H1 (cell line): ENCODE data around the gene PATJ. TPM values are rescaled to one million over a fixed set of nuclear protein-coding genes. Genes with fewer than 3 reads are reported as not detected.

Source experiments
- CHD2 ChIP-seq: IDR thresholded peaks from 2 replicates; pipeline ENCODE4 v1.6.1; 2012; ENCODE audit warnings: low read length, improper control_type of control experiment
- FOSL1 ChIP-seq: IDR thresholded peaks from 2 replicates; pipeline ENCODE4 v1.6.1; 2011; ENCODE audit warnings: mild to moderate bottlenecking, low read depth, low read length, moderate library complexity; ENCODE audit not compliant: insufficient read depth
- SP1 ChIP-seq: IDR thresholded peaks from 2 replicates; pipeline ENCODE4 v1.6.1; 2011; ENCODE audit warnings: low read depth, low read length
- polyA plus RNA-seq, 7 experiments: library from polyadenylated mRNA; depleted of rRNA in 3 of 7; stranded (reverse) in 5 of 7; unstranded in 2 of 7; fragments of >200 nt in 5 of 7; fragments of 200-250 nt in 2 of 7; gene quantifications; 1 replicate in 5 of 7; 2 replicates in 1 of 7; 4 replicates in 1 of 7; pipeline versions ENCODE4 v1.2.1 to v1.2.3, GENCODE V29; 2011 to 2013; ENCODE audit warnings: missing spikeins in 2 of 7, mixed read lengths in 2 of 7
- total RNA-seq: library from RNA; stranded (reverse); fragmentation: NEBNext Ultra II Directional; extraction: Animal tissue kit (Norgen Biotek cat#: 25700); gene quantifications from 2 replicates; pipeline ENCODE4 v1.2.1, GENCODE V29; 2021
- TF ChIP-seq, protein P1 (sequence below): IDR thresholded peaks from 2 replicates; pipeline ENCODE4 v1.6.1; 2012; ENCODE audit warnings: inconsistent platforms

The PATJ gene
- total and polyA plus RNA-seq, 2 of the 8 experiments (the other 6 are each of a cell fraction or from before 2014, with no cell fraction given) = 8.2 to 55.6 TPM

DNA sequence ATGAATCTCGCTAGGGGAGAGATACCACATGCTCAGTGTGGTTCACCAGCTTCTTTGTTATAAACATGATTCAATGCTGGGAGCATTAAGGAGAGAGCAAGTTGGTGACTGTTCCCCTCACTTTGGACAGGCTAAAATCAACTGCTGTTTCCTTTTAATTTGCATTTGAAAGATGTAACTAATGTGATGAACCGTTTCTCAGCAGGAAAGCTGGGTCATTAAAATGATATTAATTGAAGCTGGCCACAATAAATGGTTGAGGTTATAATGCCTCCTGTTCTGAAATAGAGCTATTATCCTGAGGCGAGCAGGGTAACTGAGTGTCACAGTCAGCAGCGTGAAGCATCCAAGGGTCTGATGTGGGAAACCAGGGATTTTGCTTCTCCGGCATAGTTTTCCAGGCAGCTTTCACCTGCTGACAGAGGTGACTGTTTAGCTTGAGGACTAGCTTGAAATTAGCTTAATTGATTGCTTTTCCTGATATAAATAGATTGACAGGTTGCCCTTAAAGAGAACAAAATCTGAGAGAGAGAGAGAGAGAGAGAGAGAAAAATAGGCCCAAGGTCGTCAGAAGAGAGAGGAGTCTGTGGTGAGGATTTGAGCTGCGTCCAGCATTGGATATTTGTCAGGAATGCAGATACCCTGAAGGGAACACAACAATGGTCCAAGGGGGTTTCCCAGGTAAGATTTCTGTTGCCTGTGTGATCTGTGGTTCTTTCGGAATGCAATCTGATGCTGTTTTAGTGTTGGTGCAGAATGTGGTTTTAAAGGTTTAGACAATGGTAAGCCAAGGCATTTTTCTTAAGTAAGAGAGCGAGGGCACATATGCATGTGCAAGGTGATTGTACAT is 209.7 kb downstream of the PATJ start (continued):
- TF ChIP-seq SP1 = peak; percentile 49; the same call in 1 of the 2 replicates
- TF ChIP-seq, protein P1, sequence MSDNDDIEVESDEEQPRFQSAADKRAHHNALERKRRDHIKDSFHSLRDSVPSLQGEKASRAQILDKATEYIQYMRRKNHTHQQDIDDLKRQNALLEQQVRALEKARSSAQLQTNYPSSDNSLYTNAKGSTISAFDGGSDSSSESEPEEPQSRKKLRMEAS = no peak
- TF ChIP-seq FOSL1 = no peak
- no peak for TF ChIP-seq CHD2
